ENCODE data around the gene KCNJ5.

Gene KCNJ5

DNA sequence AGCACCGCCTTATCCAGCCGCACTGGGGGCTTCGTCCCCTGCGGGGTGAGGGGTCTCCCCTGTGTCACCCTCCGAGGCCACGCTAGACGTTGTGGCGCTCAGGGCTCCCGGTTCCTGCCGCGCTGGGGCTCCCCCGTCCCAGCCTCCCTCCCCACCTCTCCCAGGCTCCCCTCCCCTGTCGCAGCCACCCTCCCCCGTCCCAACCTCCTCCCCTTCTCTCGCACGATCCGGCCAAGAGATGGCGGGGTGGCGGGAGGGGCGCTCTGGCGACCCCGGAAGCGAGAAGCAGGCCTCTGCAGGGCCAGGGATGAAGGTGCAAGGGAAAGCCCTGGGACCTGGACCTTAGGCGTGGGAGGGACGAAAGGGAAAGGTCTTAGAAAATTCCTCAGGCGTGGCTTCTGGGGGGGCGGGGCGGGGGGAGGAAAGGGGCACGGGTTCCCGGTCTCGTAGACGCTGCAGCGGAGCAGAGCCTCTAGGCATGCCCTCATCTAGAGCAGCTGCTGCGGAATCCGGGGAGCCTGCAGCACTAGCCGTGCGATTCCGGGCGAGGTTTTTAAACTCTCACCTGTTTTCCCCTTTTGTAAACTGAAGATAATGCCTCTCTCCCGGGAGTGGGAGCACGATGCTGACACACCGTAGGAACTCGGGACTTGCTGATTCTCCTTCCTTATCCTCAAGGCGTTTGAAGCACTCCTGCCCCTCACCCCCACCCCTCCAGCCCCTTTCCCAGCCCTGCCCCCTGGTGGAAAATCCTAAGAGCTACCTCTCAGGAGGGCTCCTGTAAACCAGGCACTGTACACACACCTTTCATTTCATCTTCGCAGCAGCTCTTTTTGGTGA lies 14.4 kb downstream of the KCNJ5 start:
- Histone ChIP-seq H3K9ac (ENCODE audit: low read length) (no peak overlapping the region), H3K27me3 (ENCODE audit: insufficient read depth, low read length) (0 out of 2 replicates have a peak, but pooled peaks cover 3% of the 10 kb centered on the region), H3K79me2 (ENCODE audit: insufficient read depth, low read length) (no peaks in the 10 kb centered on the region), H3K4me2 (ENCODE audit: low read length) (peak overlapping the region; percentile 65), H3K9me3 (ENCODE audit: low read length) (no peaks in the 10 kb centered on the region), H2AFZ (ENCODE audit: low read length) (no peak overlapping the region), H3F3A (ENCODE audit: insufficient read depth, low read length) (no peaks in the 10 kb centered on the region), H3K27ac (ENCODE audit: low read depth, low read length, poor library complexity, severe bottlenecking) (no peak overlapping the region), H3K4me1 (ENCODE audit: insufficient read depth, low read length, severe bottlenecking) (no peaks in the 10 kb centered on the region), H3K4me3 (ENCODE audit: low read depth, low read length, poor library complexity, severe bottlenecking) (peak overlapping the region; percentile 50), H3K9me2 (ENCODE audit: low read depth, low read length) (no peaks in the 10 kb centered on the region), H4K20me1 (ENCODE audit: insufficient read depth, low read length) (no peaks in the 10 kb centered on the region), H3K36me3 (ENCODE audit: insufficient read depth, low read length) (no peaks in the 10 kb centered on the region)
- TF ChIP-seq EZH2 (IDR thresholded peaks at IDR 0.05; ENCODE audit: borderline replicate concordance, low read length) (no peak), CTCF (IDR thresholded peaks at IDR 0.05; ENCODE audit: low read length) (peak; percentile 29; the same call in 1 of the 2 replicates)

- Histone ChIP-seq H3K79me2 (ENCODE audit: insufficient read depth, low read length) (no peaks in the 10 kb centered on the region), H3K27me3 (ENCODE audit: insufficient read depth, low read length) (0 out of 2 replicates have a peak, but pooled peaks cover 3% of the 10 kb centered on the region), H4K20me1 (ENCODE audit: insufficient read depth, low read length) (no peaks in the 10 kb centered on the region), H3K4me2 (ENCODE audit: low read length) (no peak overlapping the region), H3K36me3 (ENCODE audit: insufficient read depth, low read length) (no peaks in the 10 kb centered on the region), H3K9ac (ENCODE audit: low read length) (no peak overlapping the region), H3K9me3 (ENCODE audit: low read length) (no peaks in the 10 kb centered on the region), H3K4me3 (ENCODE audit: low read depth, low read length, poor library complexity, severe bottlenecking) (no peak overlapping the region), H2AFZ (ENCODE audit: low read length) (no peak overlapping the region), H3K4me1 (ENCODE audit: insufficient read depth, low read length, severe bottlenecking) (no peaks in the 10 kb centered on the region), H3K27ac (ENCODE audit: low read depth, low read length, poor library complexity, severe bottlenecking) (no peak overlapping the region), H3K9me2 (ENCODE audit: low read depth, low read length) (no peaks in the 10 kb centered on the region), H3F3A (ENCODE audit: insufficient read depth, low read length) (no peaks in the 10 kb centered on the region)
- TF ChIP-seq CTCF (IDR thresholded peaks at IDR 0.05; ENCODE audit: low read length) = no peak
- TF ChIP-seq EZH2 (IDR thresholded peaks at IDR 0.05; ENCODE audit: borderline replicate concordance, low read length) = no peak
These were observed 15.3 kb downstream of the KCNJ5 start for GRCh38 chr11:128906185-128907050.

DNA sequence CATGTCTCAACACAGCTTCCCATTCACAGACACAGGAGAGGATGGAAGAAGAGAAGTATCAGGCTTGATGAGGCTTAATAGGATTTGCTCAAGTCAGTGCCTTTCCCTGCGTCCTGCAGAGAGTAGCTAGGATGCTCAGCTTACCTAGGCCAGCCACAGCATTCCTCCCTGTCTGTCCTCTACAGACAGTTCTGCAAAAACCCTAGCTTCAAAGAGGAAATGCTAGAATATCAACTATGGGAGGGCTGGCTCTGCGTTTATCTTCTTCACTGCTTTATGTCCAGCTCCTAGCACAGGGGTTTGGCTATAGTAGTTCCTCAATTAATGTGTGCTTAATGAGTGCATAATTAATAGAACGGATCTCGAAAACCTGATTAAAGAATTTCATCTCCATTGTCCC lies 16.4 kb downstream of the KCNJ5 start:
- no peak overlapping the region for H3K4me2 ChIP-seq (ENCODE audit: low read length)
- 0 out of 2 replicates have a peak, but pooled peaks cover under 1% of the 10 kb centered on the region for H3K27me3 ChIP-seq (ENCODE audit: insufficient read depth, low read length)
- TF ChIP-seq CTCF (IDR thresholded peaks at IDR 0.05; ENCODE audit: low read length) (no peak), EZH2 (IDR thresholded peaks at IDR 0.05; ENCODE audit: borderline replicate concordance, low read length) (no peak)
- no peak overlapping the region for H2AFZ ChIP-seq (ENCODE audit: low read length)
- no peaks in the 10 kb centered on the region for H3K9me3 ChIP-seq (ENCODE audit: low read length)
- no peaks in the 10 kb centered on the region for H4K20me1 ChIP-seq (ENCODE audit: insufficient read depth, low read length)
- H3K4me3 ChIP-seq (ENCODE audit: low read depth, low read length, poor library complexity, severe bottlenecking) = no peak overlapping the region
- no peaks in the 10 kb centered on the region for H3F3A ChIP-seq (ENCODE audit: insufficient read depth, low read length)
- no peaks in the 10 kb centered on the region for H3K4me1 ChIP-seq (ENCODE audit: insufficient read depth, low read length, severe bottlenecking)
- H3K27ac ChIP-seq (ENCODE audit: low read depth, low read length, poor library complexity, severe bottlenecking) = no peak overlapping the region
- H3K9me2 ChIP-seq (ENCODE audit: low read depth, low read length) = no peaks in the 10 kb centered on the region
- no peaks in the 10 kb centered on the region for H3K79me2 ChIP-seq (ENCODE audit: insufficient read depth, low read length)
- H3K9ac ChIP-seq (ENCODE audit: low read length) = no peak overlapping the region
- H3K36me3 ChIP-seq (ENCODE audit: insufficient read depth, low read length) = no peaks in the 10 kb centered on the region
